IMR-90 (cell line): Measurements from ENCODE around the gene SNX33. TPM values are rescaled to one million over a fixed set of nuclear protein-coding genes. Genes with fewer than 3 reads are reported as not detected.

ENCODE experiments used
- ATAC-seq: fragments of 200-7000 bp; cut with Tn5 transposase; 2 replicates; pipeline ENCODE4 v1.9.1; 2020; ENCODE audit warnings: low read depth, mild to moderate bottlenecking, moderate library complexity
- BruUV-seq: library from RNA; stranded (reverse); fragments of 400-500 nt; replicated peaks from 2 replicates; lab custom pipeline; 2021; lab: Mats Ljungman, UMichigan
- CTCF ChIA-PET: fragments of 300-600 bp; formaldehyde crosslinking; extraction: SDS; loops from one replicate; lab custom pipeline; 2021; ENCODE audit warnings: antibody characterized with exemption; lab: Yijun Ruan, JAX
- POLR2A ChIA-PET: fragments of 300-600 bp; sonication (Branson Sonifier 250); formaldehyde crosslinking; loops from one replicate; lab custom pipeline; 2022; ENCODE audit warnings: antibody characterized with exemption; ENCODE audit not compliant: unreplicated experiment; lab: Charles Lee
- DNase-seq: peaks from one replicate; pipeline ENCODE4 v3.0.0; 2013
- H2AFZ ChIP-seq: replicated peaks from 2 replicates; pipeline ENCODE3; 2013; ENCODE audit warnings: low read length, mild to moderate bottlenecking; ENCODE audit not compliant: poor library complexity
- H2AK5ac ChIP-seq: 2 replicates; pipeline ENCODE4 v1.6.1; 2013; ENCODE audit warnings: low read depth, low read length, inconsistent platforms
- H2AK9ac ChIP-seq: replicated peaks from 2 replicates; pipeline ENCODE3; 2013; ENCODE audit warnings: mild to moderate bottlenecking, low read depth, low read length, moderate library complexity; ENCODE audit not compliant: poor library complexity
- H2BK120ac ChIP-seq: 2 replicates; pipeline ENCODE4 v1.6.1; 2013; ENCODE audit warnings: low read depth, low read length, inconsistent platforms
- H2BK15ac ChIP-seq: 3 replicates; pipeline ENCODE4 v1.6.1; 2013; ENCODE audit warnings: low read depth, low read length, inconsistent platforms
- H2BK20ac ChIP-seq: 2 replicates; pipeline ENCODE4 v1.6.1; 2013; ENCODE audit warnings: low read depth, mild to moderate bottlenecking, inconsistent platforms, low read length, moderate library complexity
- H2BK5ac ChIP-seq: 2 replicates; pipeline ENCODE4 v1.6.1; 2013; ENCODE audit warnings: mild to moderate bottlenecking, low read depth, low read length, inconsistent platforms; ENCODE audit not compliant: poor library complexity, severe bottlenecking
- H3K14ac ChIP-seq: replicated peaks from 2 replicates; pipeline ENCODE4 v1.6.1; 2013; ENCODE audit warnings: low read depth, low read length, inconsistent platforms
- H3K18ac ChIP-seq: 2 replicates; pipeline ENCODE4 v1.6.1; 2013; ENCODE audit warnings: low read depth, low read length, control low read depth
- H3K23ac ChIP-seq: 2 replicates; pipeline ENCODE4 v1.6.1; 2013; ENCODE audit warnings: low read depth, low read length, inconsistent platforms
- H3K27ac ChIP-seq: 2 replicates; pipeline ENCODE4 v1.5.1; 2013; ENCODE audit warnings: mild to moderate bottlenecking, control low read depth, low read length; ENCODE audit not compliant: insufficient read depth
- H3K27me3 ChIP-seq: 2 replicates; pipeline ENCODE4 v1.6.1; 2013; ENCODE audit warnings: low read length; ENCODE audit not compliant: control insufficient read depth, insufficient read depth
- H3K36me3 ChIP-seq: 2 replicates; pipeline ENCODE4 v1.6.1; 2013; ENCODE audit warnings: low read length, mixed read lengths; ENCODE audit not compliant: control insufficient read depth, insufficient read depth
- H3K4ac ChIP-seq: 2 replicates; pipeline ENCODE4 v1.6.1; 2013; ENCODE audit warnings: low read depth, low read length, inconsistent platforms
- H3K4me1 ChIP-seq: 2 replicates; pipeline ENCODE4 v1.6.1; 2013; ENCODE audit warnings: low read length, mixed read lengths; ENCODE audit not compliant: control insufficient read depth, insufficient read depth
- H3K4me2 ChIP-seq: 2 replicates; pipeline ENCODE4 v1.6.1; 2013; ENCODE audit warnings: low read depth, mild to moderate bottlenecking, control low read depth, low read length, moderate library complexity
- H3K4me3 ChIP-seq: 2 replicates; pipeline ENCODE4 v1.5.1; 2013; ENCODE audit warnings: low read depth, mild to moderate bottlenecking, control low read depth, low read length, moderate library complexity; ENCODE audit not compliant: insufficient read depth
- H3K56ac ChIP-seq: 2 replicates; pipeline ENCODE4 v1.6.1; 2013; ENCODE audit warnings: low read length, inconsistent platforms; ENCODE audit not compliant: insufficient read depth; ENCODE audit errors: extremely low read depth
- H3K79me1 ChIP-seq, 2 experiments: 2 replicates each; pipeline ENCODE4 v1.6.1; 2013; ENCODE audit warnings: low read length in 2 of 2, inconsistent platforms in 1 of 2, low read depth in 1 of 2
- H3K9ac ChIP-seq: 2 replicates; pipeline ENCODE4 v1.6.1; 2013; ENCODE audit warnings: low read depth, low read length, control low read depth
- H3K9me1 ChIP-seq: 2 replicates; pipeline ENCODE4 v1.6.1; 2013; ENCODE audit warnings: low read length, inconsistent platforms; ENCODE audit not compliant: insufficient read depth
- H3K9me3 ChIP-seq: 2 replicates; pipeline ENCODE4 v1.6.1; 2013; ENCODE audit warnings: low read length; ENCODE audit not compliant: control insufficient read depth, insufficient read depth
- H4K20me1 ChIP-seq: 2 replicates; pipeline ENCODE4 v1.6.1; 2013; ENCODE audit warnings: low read length, inconsistent platforms; ENCODE audit not compliant: insufficient read depth
- H4K5ac ChIP-seq: 2 replicates; pipeline ENCODE4 v1.6.1; 2013; ENCODE audit warnings: mild to moderate bottlenecking, low read depth, low read length, control low read depth
- H4K8ac ChIP-seq, 2 experiments: 2 replicates each; pipeline ENCODE4 v1.6.1; 2013; ENCODE audit warnings: low read depth in 2 of 2, low read length in 2 of 2, control low read depth in 1 of 2, inconsistent platforms in 1 of 2
- H4K91ac ChIP-seq: 2 replicates; pipeline ENCODE4 v1.6.1; 2013; ENCODE audit warnings: low read depth, low read length, inconsistent platforms; ENCODE audit not compliant: insufficient read depth
- BHLHE40 ChIP-seq: fragments of 150-350 bp; IDR thresholded peaks from 2 replicates; pipeline ENCODE4 v1.6.1; 2016; ENCODE audit warnings: mild to moderate bottlenecking, low read depth, low read length
- CEBPB ChIP-seq: IDR thresholded peaks from 2 replicates; pipeline ENCODE4 v1.6.1; 2012; ENCODE audit warnings: low read depth, low read length, improper control_type of control experiment
- CHD1 ChIP-seq: IDR thresholded peaks from 2 replicates; pipeline ENCODE4 v1.6.1; 2012; ENCODE audit warnings: low read depth, low read length, improper control_type of control experiment
- FOS ChIP-seq: fragments of 150-350 bp; IDR thresholded peaks from 2 replicates; pipeline ENCODE4 v1.6.1; 2016; ENCODE audit warnings: low read depth, low read length
- MAFK ChIP-seq: IDR thresholded peaks from 2 replicates; pipeline ENCODE4 v1.6.1; 2012; ENCODE audit warnings: low read depth, low read length, improper control_type of control experiment
- MAZ ChIP-seq: IDR thresholded peaks from 2 replicates; pipeline ENCODE4 v1.6.1; 2012; ENCODE audit warnings: low read depth, mild to moderate bottlenecking, low read length, improper control_type of control experiment, moderate library complexity, borderline replicate concordance
- MXI1 ChIP-seq: IDR thresholded peaks from 2 replicates; pipeline ENCODE4 v1.6.1; 2012; ENCODE audit warnings: low read depth, mild to moderate bottlenecking, low read length, moderate library complexity, borderline replicate concordance
- NFE2L2 ChIP-seq: fragments of 150-350 bp; IDR thresholded peaks from 2 replicates; pipeline ENCODE4 v1.6.1; 2016; ENCODE audit warnings: low read depth, mild to moderate bottlenecking, low read length
- POLR2A ChIP-seq: IDR thresholded peaks from 2 replicates; pipeline ENCODE4 v1.6.1; 2012; ENCODE audit warnings: mild to moderate bottlenecking, low read depth, low read length
- RAD21 ChIP-seq: IDR thresholded peaks from 2 replicates; pipeline ENCODE4 v1.6.1; 2012; ENCODE audit warnings: low read length, improper control_type of control experiment
- RCOR1 ChIP-seq: IDR thresholded peaks from 2 replicates; pipeline ENCODE4 v1.6.1; 2012; ENCODE audit warnings: mild to moderate bottlenecking, low read length, improper control_type of control experiment; ENCODE audit not compliant: insufficient replicate concordance
- RFX5 ChIP-seq: IDR thresholded peaks from 2 replicates; pipeline ENCODE4 v1.8.0; 2012; ENCODE audit warnings: low read depth, mild to moderate bottlenecking, low read length, moderate library complexity
- SMC3 ChIP-seq: fragments of 150-350 bp; IDR thresholded peaks from 2 replicates; pipeline ENCODE4 v1.6.1; 2016; ENCODE audit warnings: low read depth, mild to moderate bottlenecking, antibody characterized with exemption, low read length, moderate library complexity
- WGBS, 2 experiments: methylation state at CpG; one replicate each; pipeline versions ENCODE4 v1.1.5 to v1.1.7; 2013; ENCODE audit warnings: missing lambda C conversion rate in 2 of 2; ENCODE audit not compliant: insufficient read length in 1 of 2; ENCODE audit errors: extremely low coverage in 2 of 2; 5-methylcytosine and 5-hydroxymethylcytosine counted together
- dilution Hi-C: fragments of 300-500 bp; cut with HindIII; formaldehyde crosslinking; loops from one replicate; pipeline ENCODE4 v1.14.3; 2018; ENCODE audit warnings: low sequenced_read_pairs; ENCODE audit not compliant: unreplicated experiment
- in situ Hi-C: fragments of 300-500 bp; cut with MboI; formaldehyde crosslinking; loops from 3 replicates; pipeline ENCODE4 v1.14.3; 2019; ENCODE audit warnings: low sequenced_read_pairs, inconsistent platforms, mixed read lengths
- intact Hi-C: fragments of 100-400 bp; cut with micrococcal nuclease; formaldehyde crosslinking; loops from 2 replicates; pipeline ENCODE4 v1.10.0; 2022
- polyA plus RNA-seq, 3 experiments: library from polyadenylated mRNA; depleted of rRNA; stranded (reverse); fragments of >200 nt; gene quantifications; 2 replicates each; pipeline ENCODE4 v1.2.3, GENCODE V29; 2012; ENCODE audit warnings: low replicate concordance in 1 of 3
- total RNA-seq: library from RNA; depleted of rRNA; stranded (reverse); fragments of >200 nt; gene quantifications from 2 replicates; pipeline ENCODE4 v1.2.3, GENCODE V29; 2012
- TF ChIP-seq, protein P1 (sequence below): fragments of 150-350 bp; IDR thresholded peaks from 2 replicates; pipeline ENCODE4 v1.6.1; 2016; ENCODE audit warnings: low read depth, mild to moderate bottlenecking, low read length, moderate library complexity, borderline replicate concordance
- TF ChIP-seq, protein P2 (sequence below): conservative IDR thresholded peaks from 2 replicates; pipeline ENCODE4 v1.5.1; 2012; ENCODE audit warnings: mild to moderate bottlenecking, low read depth, low read length, improper control_type of control experiment
- TF ChIP-seq, protein P3 (sequence below): fragments of 150-350 bp; IDR thresholded peaks from 2 replicates; pipeline ENCODE4 v1.6.1; 2017; ENCODE audit warnings: mild to moderate bottlenecking, antibody characterized with exemption, low read length, low read depth

SNX33 gene
- total and polyA plus RNA-seq, 2 of the 4 experiments (the other 2 are of a cell fraction): 12.7 to 14.6 TPM

DNA sequence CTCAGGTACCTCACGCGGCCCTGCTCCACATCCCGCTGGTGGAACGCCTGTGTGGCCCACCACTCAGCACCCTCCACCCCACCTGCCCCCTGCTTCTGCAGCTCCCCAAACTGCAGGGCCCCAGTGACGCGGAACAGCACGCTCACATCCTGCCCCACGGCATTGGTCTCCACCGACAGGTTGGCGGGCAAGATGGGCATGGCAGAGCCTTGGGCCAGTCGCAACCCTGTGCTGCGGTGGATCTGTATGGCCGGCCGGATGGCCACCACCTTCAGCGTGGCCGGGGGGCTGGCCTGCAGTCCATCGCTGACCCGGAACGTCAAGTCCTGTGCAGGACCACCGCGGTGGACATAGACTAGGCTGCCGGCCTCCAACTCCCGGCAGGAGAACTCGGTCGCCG, 41.1 kb downstream of the SNX33 start:
- H2BK15ac ChIP-seq: no peak overlapping the region
- H4K8ac ChIP-seq: no peak overlapping the region
- no peak for DNase-seq
- H2AK9ac ChIP-seq: no peak overlapping the region
- peaks cover 11 to 52% of the 10 kb centered on the region in 2 experiments for H3K79me1 ChIP-seq
- H3K27ac ChIP-seq: no peak overlapping the region
- H2BK20ac ChIP-seq: no peak overlapping the region
- H3K9ac ChIP-seq: no peak overlapping the region
- H3K9me1 ChIP-seq: peaks cover 9% of the 10 kb centered on the region
- H3K18ac ChIP-seq: no peak overlapping the region
- H4K20me1 ChIP-seq: peaks cover 13% of the 10 kb centered on the region
- POLR2A ChIA-PET: no interaction called here
- no TSS peak for BruUV-seq
- no peak overlapping the region for H3K4ac ChIP-seq
- H4K91ac ChIP-seq: no peak overlapping the region
- no peaks in the 10 kb centered on the region for H3K9me3 ChIP-seq
- TF ChIP-seq BHLHE40 (no peak), MAZ (no peak), RAD21 (no peak), MXI1 (no peak), SMC3 (no peak), CHD1 (no peak), NFE2L2 (no peak), POLR2A (no peak), MAFK (no peak), RFX5 (no peak), RCOR1 (no peak), FOS (no peak), CEBPB (no peak)
- TF ChIP-seq, protein P1, sequence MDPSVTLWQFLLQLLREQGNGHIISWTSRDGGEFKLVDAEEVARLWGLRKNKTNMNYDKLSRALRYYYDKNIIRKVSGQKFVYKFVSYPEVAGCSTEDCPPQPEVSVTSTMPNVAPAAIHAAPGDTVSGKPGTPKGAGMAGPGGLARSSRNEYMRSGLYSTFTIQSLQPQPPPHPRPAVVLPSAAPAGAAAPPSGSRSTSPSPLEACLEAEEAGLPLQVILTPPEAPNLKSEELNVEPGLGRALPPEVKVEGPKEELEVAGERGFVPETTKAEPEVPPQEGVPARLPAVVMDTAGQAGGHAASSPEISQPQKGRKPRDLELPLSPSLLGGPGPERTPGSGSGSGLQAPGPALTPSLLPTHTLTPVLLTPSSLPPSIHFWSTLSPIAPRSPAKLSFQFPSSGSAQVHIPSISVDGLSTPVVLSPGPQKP: no peak
- TF ChIP-seq, protein P2, sequence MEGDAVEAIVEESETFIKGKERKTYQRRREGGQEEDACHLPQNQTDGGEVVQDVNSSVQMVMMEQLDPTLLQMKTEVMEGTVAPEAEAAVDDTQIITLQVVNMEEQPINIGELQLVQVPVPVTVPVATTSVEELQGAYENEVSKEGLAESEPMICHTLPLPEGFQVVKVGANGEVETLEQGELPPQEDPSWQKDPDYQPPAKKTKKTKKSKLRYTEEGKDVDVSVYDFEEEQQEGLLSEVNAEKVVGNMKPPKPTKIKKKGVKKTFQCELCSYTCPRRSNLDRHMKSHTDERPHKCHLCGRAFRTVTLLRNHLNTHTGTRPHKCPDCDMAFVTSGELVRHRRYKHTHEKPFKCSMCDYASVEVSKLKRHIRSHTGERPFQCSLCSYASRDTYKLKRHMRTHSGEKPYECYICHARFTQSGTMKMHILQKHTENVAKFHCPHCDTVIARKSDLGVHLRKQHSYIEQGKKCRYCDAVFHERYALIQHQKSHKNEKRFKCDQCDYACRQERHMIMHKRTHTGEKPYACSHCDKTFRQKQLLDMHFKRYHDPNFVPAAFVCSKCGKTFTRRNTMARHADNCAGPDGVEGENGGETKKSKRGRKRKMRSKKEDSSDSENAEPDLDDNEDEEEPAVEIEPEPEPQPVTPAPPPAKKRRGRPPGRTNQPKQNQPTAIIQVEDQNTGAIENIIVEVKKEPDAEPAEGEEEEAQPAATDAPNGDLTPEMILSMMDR: no peak
- TF ChIP-seq, protein P3, sequence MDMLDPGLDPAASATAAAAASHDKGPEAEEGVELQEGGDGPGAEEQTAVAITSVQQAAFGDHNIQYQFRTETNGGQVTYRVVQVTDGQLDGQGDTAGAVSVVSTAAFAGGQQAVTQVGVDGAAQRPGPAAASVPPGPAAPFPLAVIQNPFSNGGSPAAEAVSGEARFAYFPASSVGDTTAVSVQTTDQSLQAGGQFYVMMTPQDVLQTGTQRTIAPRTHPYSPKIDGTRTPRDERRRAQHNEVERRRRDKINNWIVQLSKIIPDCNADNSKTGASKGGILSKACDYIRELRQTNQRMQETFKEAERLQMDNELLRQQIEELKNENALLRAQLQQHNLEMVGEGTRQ: no peak
- H2AK5ac ChIP-seq: no peak overlapping the region
- ATAC-seq: no peak
- peaks cover 21% of the 10 kb centered on the region for H3K36me3 ChIP-seq
- no peak overlapping the region for H3K4me3 ChIP-seq
- no peak overlapping the region for H3K14ac ChIP-seq
- H3K27me3 ChIP-seq: no peaks in the 10 kb centered on the region
- H3K56ac ChIP-seq: no peak overlapping the region
- dilution Hi-C loops (no loop called here), intact Hi-C loops (no loop called here), in situ Hi-C loops (loop anchor here (5.0 kb wide), 2 partner anchors 43 to 118 kb away; no protein-coding TSS in a partner anchor)
- H3K23ac ChIP-seq: no peak overlapping the region
- 97% methylated on average over 19 of the region's 26 CpGs; no CpG with 5 or more reads in 1 of the 2 experiments for WGBS, 2 experiments
- no peak overlapping the region for H2BK5ac ChIP-seq
- H4K5ac ChIP-seq: no peak overlapping the region
- peaks cover 8% of the 10 kb centered on the region for H3K4me1 ChIP-seq
- no peak overlapping the region for H3K4me2 ChIP-seq
- CTCF ChIA-PET: no interaction called here
- no peak overlapping the region for H2BK120ac ChIP-seq
- no peak overlapping the region for H2AFZ ChIP-seq
